ENCODE results near the gene CACNA2D3.
A peak's percentile ranks its signal among the peaks of the same experiment; 100 is the strongest.

CACNA2D3 gene

DNA sequence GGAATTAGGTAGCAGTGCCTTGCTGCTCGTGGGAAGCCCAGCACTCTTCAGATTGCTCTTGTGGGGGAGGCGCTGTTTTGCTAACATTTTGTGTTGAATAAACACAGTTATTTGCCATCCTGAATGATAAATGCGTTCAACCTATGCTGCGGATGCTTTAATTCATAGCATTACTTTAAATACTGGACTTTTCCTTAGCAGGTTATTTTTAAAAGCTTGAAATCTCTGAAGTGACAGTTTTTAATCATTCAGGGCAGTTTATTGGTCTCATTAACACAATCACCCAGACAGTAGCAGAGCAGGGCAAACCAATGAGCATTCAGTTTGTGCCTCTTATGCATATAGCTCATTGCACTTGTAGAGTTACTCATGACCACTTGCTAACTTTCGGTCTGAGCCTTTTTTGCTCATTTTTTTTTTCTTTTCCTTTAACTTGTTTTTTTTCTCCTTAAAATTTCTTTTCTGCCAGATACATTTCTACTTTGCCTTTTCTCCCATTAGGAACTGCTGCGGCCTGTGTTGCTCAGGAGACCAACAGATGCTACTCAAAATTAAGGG lies 5.2 kb downstream of the CACNA2D3 start:
- no peak for DNase-seq

- no peak for DNase-seq
Measured at GRCh38 chr3:54131026-54131605, 8.8 kb downstream of the CACNA2D3 start.

- DNase-seq = peak in 1 of 3 experiments; percentile 20
Measured at GRCh38 chr3:54131890-54132289, 9.5 kb downstream of the CACNA2D3 start.

GRCh38 chr3:54132685-54133084 lies 10.3 kb downstream of the CACNA2D3 start:
- DNase-seq = no peak

- no peak for DNase-seq
Measured at GRCh38 chr3:54133196-54133595, 10.8 kb downstream of the CACNA2D3 start.

- DNase-seq = no peak
Measured at GRCh38 chr3:54134155-54134554, 11.8 kb downstream of the CACNA2D3 start.

GRCh38 chr3:54134713-54135112 lies 12.4 kb downstream of the CACNA2D3 start:
- no peak for DNase-seq

DNA sequence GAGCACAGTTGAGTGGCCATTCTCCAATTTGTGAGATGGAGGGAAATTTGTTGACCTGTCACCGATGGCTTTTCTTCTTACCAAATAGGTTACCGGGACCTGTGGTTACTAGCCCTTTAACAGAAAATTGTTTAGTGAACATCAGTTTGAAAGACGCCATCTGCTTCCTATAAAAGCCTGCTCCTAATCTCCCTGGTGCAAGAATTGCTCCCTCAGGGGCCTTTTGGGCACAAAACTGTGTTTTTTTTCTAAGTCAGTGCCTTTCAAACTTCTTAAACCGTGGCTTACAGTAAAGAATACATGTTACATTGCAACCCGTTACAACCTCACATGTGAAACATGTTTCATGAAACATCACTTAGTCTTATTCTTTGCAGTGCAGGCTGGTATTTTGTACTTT lies 15.0 kb downstream of the CACNA2D3 start:
- no peak for DNase-seq

DNA sequence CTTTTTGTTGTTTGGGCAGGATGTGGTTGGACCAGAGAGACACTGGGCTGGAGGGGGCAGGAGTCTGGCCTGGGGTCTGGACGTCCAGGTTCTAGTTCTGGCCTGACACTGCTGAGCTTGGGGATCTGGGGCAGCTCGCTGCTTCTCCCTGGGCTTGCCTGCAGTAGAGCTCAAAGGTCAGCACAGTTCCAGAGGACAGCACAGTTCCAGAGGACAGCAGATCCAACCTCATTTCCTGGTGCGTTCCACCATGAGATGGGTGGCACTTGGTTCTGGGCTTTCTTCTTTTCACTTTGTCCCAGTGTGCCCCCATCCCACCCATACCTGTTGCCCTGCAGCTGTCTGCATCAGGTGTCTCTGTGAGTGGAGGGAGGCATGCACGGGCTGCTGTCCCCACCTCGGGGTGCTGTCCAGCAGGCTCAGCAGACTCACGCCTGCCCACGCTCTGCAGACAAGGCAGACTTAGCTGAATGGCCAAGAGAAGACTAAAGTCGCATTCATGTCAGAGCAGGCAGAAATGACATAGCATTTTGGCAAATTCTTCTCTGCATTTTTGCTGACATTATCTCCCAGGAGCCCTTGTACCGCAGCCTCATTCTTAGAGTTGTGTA lies 16.7 kb downstream of the CACNA2D3 start:
- no peak for DNase-seq

DNA sequence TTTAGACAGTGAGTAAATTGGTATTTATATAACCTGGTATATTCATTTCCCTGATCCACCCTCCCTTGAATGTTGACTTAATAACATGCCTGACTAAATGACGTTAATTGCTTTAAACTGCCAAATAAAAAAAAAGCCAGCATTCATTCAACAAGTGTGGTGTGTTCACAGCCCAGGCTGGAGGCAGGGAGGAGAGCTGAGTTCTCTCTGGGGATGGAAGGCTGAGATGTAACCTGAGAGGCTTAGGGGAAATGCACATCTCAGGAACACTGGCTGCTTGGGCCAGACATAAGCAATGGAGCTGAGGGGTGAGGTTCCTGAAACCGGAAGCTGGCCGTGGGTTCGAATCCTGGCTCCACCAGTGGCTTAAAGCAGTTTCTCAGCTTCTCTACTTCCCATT lies 17.3 kb downstream of the CACNA2D3 start:
- DNase-seq = peak in 2 of 3 experiments; percentile 3 to 17

DNA sequence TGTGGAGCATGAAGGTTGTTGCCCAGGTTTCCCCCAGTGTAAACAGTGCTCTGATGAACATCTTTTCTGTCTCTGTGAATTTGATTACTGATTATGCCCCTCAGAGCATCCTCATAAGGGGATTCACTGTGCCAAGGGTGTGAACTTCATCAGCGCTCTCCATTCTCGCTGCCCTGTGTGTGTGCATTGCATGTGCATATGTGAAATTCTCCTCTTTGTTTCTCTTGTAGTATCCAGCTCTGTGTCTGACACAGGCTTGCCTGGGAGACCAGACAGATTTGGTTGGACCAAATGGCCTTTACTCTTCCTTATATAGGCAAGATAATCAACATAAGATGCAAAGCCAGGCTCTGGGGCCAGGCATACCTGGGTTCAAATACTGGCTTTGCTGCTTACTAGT lies 21.9 kb downstream of the CACNA2D3 start:
- no peak for DNase-seq

DNA sequence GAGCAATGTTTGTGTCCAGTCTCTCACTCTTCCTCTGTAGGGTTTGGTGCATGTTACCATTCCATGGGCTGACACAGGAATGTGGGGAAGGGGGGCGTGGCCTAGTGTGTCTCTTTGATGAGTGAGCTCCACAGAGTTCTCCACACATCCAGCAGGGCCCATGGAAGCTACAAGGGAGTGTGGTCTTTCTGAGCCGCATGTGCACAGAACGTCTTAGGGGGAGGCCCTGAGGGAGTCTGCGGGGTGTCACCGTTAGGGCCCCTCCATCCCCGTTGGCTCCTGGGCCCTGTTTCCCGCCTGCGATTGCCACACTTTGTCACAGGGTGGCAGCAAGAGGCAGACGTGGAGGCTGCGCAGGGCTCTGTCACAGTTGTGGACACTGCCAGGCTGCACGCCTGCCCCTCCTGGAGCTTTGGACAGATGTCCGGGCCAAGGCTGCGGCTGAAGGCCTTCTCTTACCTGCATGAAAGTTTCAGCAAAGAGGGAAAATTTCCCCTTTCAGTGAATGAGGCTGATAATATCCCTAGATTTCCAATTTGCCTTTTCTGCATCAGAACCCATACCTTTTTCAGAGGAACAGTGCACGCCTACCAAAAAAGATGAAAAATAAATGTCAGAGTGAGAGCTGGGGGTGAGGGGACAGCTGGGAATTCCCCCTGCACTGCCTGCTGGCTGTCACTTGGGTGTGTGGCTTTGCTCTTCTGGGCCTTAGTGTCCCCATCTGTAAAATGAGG lies 24.3 kb downstream of the CACNA2D3 start:
- peak; percentile 38 to 72 (median 39) for DNase-seq

GRCh38 chr3:54150864-54151467 lies 28.6 kb downstream of the CACNA2D3 start:
- DNase-seq = no peak

GRCh38 chr3:54153477-54153876 lies 31.1 kb downstream of the CACNA2D3 start:
- no peak for DNase-seq

DNA sequence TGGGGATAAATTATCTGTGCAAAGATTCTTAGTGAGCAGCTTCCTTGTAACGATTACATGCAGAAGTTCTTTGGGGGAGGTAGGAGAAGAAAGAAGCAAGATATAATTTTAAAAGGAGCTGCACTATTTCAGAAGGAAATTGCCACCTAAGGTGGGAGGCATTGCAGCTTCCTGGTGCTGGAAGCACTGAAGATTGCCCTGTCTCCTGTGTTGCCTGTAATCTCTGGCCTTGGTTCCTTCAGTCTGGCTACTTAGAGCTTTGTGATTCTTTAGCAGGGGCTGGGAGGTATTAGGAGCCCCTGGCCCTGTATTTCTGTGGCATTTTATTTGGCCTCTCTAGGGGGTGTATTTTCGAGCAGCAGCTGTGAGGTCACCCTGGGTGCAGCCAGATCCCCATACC lies 35.5 kb downstream of the CACNA2D3 start:
- DNase-seq = no peak

DNA sequence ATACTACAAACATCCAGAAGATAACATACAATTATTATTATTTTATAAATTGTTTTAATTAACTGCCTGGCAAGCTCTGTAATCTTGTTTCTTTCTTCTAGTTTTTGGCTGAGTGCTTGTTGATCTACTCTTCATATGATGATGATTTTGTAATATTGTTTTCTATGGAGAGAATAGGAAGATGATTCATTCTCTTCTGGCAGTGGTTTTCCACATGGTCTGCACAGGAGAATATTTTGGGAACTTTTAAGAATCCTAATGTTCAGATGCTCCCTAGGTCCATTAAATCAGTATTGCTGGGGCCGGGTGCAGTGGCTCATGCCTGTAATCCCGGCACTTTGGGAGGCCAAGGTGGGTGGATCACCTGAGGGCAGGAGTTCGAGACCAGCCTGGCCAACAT lies 37.6 kb downstream of the CACNA2D3 start:
- DNase-seq = no peak

DNA sequence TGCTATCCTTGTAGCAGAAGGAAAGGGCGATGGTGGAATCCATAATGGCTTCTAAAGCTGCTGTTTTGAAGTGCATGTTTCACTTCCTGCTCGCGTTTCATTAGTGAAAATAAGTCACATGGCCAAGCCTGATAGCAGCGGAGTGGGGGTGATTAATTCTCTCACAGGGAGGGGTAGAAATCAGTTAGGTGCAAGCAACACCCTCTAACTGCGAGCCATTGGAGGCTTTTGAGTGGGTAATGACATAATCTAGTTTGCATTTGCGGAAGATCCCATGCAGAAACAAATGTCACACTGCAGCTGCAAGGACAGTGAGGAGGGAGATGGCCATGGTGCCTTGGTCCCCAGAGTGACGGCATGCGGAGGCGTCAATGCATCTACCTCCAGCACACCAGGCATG lies 41.1 kb downstream of the CACNA2D3 start:
- no peak for DNase-seq

DNA sequence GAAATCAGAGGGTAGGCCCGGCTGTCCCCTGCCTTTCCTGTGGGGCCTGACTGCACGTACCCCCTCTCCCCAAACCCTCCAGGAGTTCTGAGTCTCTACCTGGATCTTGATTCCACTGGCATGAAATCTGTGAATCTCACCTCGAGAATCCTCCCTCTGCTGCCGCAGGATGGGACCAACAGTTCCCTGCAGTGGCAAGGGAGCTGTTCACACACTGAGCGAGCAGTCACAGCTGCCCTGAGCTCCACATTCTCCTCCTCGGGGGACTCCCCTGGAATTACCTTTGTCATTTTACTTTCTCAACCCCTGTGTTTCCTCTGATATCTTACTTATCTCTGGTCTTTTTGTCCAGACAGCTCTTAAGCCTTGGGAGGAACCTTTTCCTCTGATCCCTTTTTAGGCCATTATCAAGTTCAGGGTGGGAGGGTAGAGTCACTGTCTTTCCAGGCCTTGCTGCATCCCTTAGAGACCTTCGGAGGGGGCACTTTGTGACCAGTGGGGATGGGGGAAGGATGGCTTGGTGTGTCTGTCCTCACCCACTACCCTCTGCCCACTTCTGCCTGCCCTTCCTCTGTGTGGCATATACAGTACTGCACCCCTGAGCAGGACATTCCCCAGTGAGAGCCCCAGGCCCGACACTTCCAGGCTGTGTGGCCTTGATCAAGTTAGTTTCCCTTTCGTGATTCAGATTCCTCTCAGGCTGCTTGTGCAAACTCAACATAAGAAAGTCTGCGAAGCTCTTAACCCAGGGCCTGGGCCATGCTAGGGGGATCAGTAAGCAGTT lies 42.0 kb downstream of the CACNA2D3 start:
- DNase-seq = no peak

- DNase-seq = no peak
Measured at GRCh38 chr3:54165865-54166264, 43.5 kb downstream of the CACNA2D3 start.

- no peak for DNase-seq
Measured at GRCh38 chr3:54167999-54168398, 45.6 kb downstream of the CACNA2D3 start.

DNA sequence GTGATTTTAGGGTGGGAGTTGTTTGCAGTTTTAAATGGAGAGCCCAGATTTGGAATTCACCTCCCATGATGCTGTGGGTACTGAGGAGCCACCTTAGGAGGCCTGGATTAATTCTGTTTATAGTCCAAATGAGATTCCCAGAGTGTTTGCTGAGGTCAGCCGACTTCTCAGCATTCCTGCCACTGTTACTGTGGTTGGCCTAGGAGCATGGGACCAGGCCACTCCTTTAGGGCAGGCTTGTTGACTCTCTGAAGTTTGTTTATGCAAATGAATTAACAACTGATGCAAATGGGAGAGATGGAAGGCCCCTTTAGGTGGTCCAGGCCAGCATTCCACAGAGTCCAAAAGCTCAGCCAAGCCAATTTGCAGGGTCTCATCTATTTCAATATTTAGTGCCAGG lies 46.1 kb downstream of the CACNA2D3 start:
- DNase-seq = no peak

GRCh38 chr3:54169524-54169923 lies 47.2 kb downstream of the CACNA2D3 start:
- DNase-seq = no peak

GRCh38 chr3:54171509-54171908 lies 49.2 kb downstream of the CACNA2D3 start:
- DNase-seq = no peak
